Measurements from ENCODE around the gene ABLIM1. TPM values are rescaled to one million over a fixed set of nuclear protein-coding genes. Genes with fewer than 3 reads are reported as not detected.

The ABLIM1 gene
- total RNA-seq, 1 donor from 2014 or later, result 35.8 TPM

GRCh38 chr10:114669648-114670047, 11.6 kb upstream of the ABLIM1 start:
- Mint-ChIP-seq H3K4me3 (no peak overlapping the region), H3K27me3 (ENCODE audit: low read depth) (peaks cover 20% of the 10 kb centered on the region), H3K9me3 (peaks cover 6% of the 10 kb centered on the region), H3K27ac (ENCODE audit: unreplicated experiment) (no peak overlapping the region), H3K36me3 (ENCODE audit: low read depth) (no peaks in the 10 kb centered on the region), H3K4me1 (peaks cover 5% of the 10 kb centered on the region)
- TF ChIP-seq CTCF (conservative IDR thresholded peaks at IDR 0.05), result no peak
- DNase-seq (ENCODE audit: low read depth, low spot score), result no peak

GRCh38 chr10:114668375-114669080, 10.5 kb upstream of the ABLIM1 start:
- Mint-ChIP-seq H3K9me3 (peaks cover 6% of the 10 kb centered on the region), H3K27ac (ENCODE audit: unreplicated experiment) (no peak overlapping the region), H3K4me3 (no peak overlapping the region), H3K4me1 (peaks cover 9% of the 10 kb centered on the region), H3K36me3 (ENCODE audit: low read depth) (no peaks in the 10 kb centered on the region), H3K27me3 (ENCODE audit: low read depth) (peaks cover 20% of the 10 kb centered on the region)
- no peak for DNase-seq (ENCODE audit: low read depth, low spot score)
- TF ChIP-seq CTCF (conservative IDR thresholded peaks at IDR 0.05), result no peak

- H3K27ac Mint-ChIP-seq (ENCODE audit: unreplicated experiment), result no peak overlapping the region
- H3K36me3 Mint-ChIP-seq (ENCODE audit: low read depth), result no peaks in the 10 kb centered on the region
- peaks cover 18% of the 10 kb centered on the region for H3K4me1 Mint-ChIP-seq
- no peak for TF ChIP-seq CTCF (conservative IDR thresholded peaks at IDR 0.05)
- peaks cover 15% of the 10 kb centered on the region for H3K27me3 Mint-ChIP-seq (ENCODE audit: low read depth)
- H3K9me3 Mint-ChIP-seq, result peaks cover 6% of the 10 kb centered on the region
- no peak for DNase-seq (ENCODE audit: low read depth, low spot score)
- no peak overlapping the region for H3K4me3 Mint-ChIP-seq
Measured at GRCh38 chr10:114665873-114666272, 7.8 kb upstream of the ABLIM1 start.

GRCh38 chr10:114665406-114665805, 7.3 kb upstream of the ABLIM1 start:
- Mint-ChIP-seq H3K36me3 (ENCODE audit: low read depth) (no peaks in the 10 kb centered on the region), H3K4me3 (no peak overlapping the region), H3K27ac (ENCODE audit: unreplicated experiment) (no peak overlapping the region), H3K9me3 (peaks cover 6% of the 10 kb centered on the region), H3K27me3 (ENCODE audit: low read depth) (peaks cover 12% of the 10 kb centered on the region), H3K4me1 (peaks cover 18% of the 10 kb centered on the region)
- no peak for DNase-seq (ENCODE audit: low read depth, low spot score)
- no peak for TF ChIP-seq CTCF (conservative IDR thresholded peaks at IDR 0.05)

GRCh38 chr10:114664127-114664526, 6.1 kb upstream of the ABLIM1 start:
- no peak overlapping the region for H3K4me3 Mint-ChIP-seq
- DNase-seq (ENCODE audit: low read depth, low spot score), result no peak
- H3K9me3 Mint-ChIP-seq, result peaks cover 6% of the 10 kb centered on the region
- H3K27me3 Mint-ChIP-seq (ENCODE audit: low read depth), result peaks cover 2% of the 10 kb centered on the region
- peaks cover 18% of the 10 kb centered on the region for H3K4me1 Mint-ChIP-seq
- H3K27ac Mint-ChIP-seq (ENCODE audit: unreplicated experiment), result no peak overlapping the region
- TF ChIP-seq CTCF (conservative IDR thresholded peaks at IDR 0.05), result no peak
- H3K36me3 Mint-ChIP-seq (ENCODE audit: low read depth), result no peaks in the 10 kb centered on the region
